Measurements from ENCODE around the gene REEP5. TPM values are rescaled to one million over a fixed set of nuclear protein-coding genes. Genes with fewer than 3 reads are reported as not detected.

Gene REEP5
- total RNA-seq, 1 donor from 2014 or later, result 36.8 TPM

DNA sequence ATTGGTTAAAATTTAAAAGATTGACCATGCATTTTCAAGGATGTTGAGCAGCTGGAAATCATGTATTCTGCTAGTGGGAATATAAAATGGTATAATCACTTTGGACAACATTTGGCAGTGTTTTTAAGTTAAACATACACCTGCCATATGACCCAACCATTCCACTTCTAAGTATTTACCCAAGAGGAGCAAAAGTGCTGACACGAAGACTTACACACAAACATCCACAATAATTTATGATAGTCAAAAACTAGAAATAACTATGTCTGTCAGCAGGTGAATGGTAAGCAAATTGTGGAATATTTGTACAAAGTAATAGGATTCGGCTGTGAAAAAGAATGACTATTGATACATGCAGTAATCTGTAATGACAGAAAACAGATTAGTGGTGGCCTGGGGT is 91.6 kb downstream of the REEP5 start:
- no peak for DNase-seq

Other genes with a start within 250 kb of the REEP5 start
- 52.6 TPM for gene APC, start 184.3 kb downstream of the REEP5 start, total RNA-seq
- 35.9 TPM for gene SRP19, start 60.9 kb downstream of the REEP5 start, total RNA-seq
- 47.6 TPM for gene DCP2, start 54.6 kb upstream of the REEP5 start, total RNA-seq